Renal cortical epithelial cell (primary cell): ENCODE measurements around the gene MYADML2. TPM values are rescaled to one million over a fixed set of nuclear protein-coding genes. Genes with fewer than 3 reads are reported as not detected.

ENCODE experiments used
- DNase-seq: peaks from one replicate; pipeline ENCODE4 v3.0.0-alpha.2; 2011; ENCODE audit warnings: low read depth
- total RNA-seq: library from RNA; depleted of rRNA; stranded (reverse); fragments of >200 nt; gene quantifications from 2 replicates; pipeline ENCODE4 v1.2.3, GENCODE V29; 2014

Gene MYADML2, protein sequence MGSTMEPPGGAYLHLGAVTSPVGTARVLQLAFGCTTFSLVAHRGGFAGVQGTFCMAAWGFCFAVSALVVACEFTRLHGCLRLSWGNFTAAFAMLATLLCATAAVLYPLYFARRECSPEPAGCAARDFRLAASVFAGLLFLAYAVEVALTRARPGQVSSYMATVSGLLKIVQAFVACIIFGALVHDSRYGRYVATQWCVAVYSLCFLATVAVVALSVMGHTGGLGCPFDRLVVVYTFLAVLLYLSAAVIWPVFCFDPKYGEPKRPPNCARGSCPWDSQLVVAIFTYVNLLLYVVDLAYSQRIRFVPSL
- not detected in 2 replicates for total RNA-seq

DNA sequence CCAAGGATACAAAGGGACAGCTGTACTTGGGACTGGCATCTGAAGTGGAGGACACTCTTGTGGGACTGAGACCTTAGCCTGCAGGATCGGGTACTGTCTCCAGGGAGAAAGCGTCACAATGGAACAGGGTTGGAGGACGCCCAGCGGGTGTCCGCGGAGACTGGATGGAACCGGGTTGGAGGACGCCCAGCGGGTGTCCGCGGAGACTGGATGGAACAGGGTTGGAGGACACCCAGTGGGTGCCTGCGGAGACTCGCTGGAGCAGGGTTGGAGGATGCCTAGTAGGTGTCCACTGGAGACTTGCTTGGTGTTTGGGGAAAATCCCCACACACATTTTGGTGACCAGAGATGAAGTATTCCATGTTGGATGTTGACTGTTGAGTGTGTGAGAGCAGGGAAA, at the start of gene MYADML2:
TSS of gene MYADML2 (minus strand) at position 45 of the 400 bp plus-strand sequence. CDS start 5,492 bp downstream, outside the sequence.
- DNase-seq: no peak

DNA sequence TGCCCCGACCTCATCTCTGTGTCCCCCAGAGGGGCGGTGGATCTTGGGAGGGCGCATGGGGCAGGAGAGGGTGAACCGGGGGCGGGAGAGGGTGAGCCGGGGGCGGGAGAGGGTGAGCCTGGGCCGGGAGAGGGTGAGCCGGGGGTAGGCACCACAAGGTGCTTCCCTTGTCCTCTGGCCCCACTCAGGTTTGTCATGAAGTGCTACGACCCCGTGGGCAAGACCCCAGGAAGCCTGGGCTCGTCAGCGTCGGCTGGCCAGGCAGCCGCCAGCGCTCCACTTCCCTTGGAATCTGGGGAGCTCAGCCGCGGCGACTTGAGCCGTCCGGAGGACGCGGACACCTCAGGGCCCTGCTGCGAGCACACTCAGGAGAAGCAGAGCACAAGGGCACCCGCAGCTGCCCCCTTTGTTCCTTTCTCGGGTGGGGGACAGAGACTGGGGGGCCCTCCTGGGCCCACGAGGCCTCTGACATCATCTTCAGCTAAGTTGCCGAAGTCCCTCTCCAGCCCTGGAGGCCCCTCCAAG, 49.3 kb upstream of the MYADML2 start:
- DNase-seq: no peak

DNA sequence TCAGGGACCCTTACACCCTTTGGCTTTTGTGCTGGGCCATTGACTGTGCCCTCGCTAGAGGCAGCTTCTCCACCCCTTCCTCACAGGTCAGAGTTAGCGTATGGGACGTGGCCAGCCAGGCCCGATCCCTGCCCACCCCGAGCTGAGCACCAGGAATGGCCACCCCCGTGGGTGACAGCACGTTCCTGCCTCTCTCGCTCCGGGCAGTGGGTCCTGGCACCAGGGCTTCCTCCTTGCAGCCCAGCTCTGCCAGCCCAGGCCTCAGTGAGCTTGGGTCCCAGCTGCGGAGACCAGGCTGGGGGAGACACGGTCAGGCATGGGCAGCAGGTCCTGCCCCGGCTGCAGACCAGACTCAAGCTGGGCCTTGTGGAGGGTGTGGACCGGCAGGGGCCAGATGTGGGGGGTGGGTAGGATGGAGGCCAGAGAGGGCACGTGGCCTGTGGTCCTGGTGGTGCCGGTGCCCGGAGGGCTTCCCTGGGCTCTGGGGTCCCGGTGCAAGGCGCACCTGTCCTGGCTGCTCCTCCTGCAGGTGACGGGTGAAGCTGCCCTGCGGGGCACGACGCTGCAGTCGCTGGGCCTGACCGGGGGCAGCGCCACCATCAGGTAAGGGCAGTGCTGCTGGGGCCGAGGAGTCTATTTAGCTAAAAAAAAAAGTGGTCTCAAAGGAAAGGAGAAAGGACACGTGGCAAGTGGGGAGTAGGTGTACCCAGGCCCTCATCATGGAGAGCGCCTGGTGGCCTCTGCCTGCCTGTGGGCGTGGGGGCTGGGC, 48.6 kb upstream of the MYADML2 start:
- DNase-seq: no peak

DNA sequence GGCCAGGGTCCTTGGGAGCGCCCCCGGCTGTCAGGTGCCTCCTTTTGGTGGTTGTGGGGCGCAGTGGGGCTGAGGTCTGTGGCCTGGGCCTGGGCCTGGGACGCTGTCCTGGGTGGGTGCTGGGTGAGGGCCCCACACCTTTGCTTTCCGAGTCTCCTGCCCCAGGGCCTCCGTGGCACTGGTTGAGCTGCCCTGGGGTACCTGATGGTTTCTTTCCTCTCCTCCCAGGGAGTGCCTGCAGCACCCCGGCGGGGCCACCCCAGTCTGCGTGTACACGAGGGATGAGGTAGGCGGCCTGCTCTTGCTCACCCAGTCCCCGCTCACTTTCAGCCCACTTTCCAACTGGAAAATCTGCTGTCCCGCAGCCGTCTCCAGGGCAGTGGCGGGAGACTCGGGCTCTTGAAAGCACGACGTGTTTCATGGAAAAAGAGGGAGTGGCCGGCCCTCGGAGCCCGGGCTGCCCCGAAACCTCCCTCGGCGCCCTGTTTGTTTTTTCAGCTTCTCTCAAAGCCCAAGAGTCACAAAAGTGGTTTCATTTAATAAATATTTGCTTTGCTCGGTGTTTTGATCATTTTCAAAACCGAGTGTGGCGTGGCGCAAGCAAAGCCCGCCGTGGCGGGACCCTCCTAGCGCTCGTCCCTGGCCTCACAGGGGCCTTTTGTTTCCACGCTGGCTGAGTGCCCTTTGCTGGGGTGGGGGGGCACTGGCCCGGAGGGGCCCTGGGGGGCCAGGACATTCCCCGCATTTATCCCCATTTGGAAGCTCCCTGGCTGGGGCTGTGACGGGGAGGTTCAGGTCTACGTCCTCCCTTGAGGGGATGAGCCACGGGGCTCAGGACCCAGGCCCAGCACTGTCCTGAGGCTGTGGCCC, 47.8 kb upstream of the MYADML2 start:
- DNase-seq: no peak

DNA sequence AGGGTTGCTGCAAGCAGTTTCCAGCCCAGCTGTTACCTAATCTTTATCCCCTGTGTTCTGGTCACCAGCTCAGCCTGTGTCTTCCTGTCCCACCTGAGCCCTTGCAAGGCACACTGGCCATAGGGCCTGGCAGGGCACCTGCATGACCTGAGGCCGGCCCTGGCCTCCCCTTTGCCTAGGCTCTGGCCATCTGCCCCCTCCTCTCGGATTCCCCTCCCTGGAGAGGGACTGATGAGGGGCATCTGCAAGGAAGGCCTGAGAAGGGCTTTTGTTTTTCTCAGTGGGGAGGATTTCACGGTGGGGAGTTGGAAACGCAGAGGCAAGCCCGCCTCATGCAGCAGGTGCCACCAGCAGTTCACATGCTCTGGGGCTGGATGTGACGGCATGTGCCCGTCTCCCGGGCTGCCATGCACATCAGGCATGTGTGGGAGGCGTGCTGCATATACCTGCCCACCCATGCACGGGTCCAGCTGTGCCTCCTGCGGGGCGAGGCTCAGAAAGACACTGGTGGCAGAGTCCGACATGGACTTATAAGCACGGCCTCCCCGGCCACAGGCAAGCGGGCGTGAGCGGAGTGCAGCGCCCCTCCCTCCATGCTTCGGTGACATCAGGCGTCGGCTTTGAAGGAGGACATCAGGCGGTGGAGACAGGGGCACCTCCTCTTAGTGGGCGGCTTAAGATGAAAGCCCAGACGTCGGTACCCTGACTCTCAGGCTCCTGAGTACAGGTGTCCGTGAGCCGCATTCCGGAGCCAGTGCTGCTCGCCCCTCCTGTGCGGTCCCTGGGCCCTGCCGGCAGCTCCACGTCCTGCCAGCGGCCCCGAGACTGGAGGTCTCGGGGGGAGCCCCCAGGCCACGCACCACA, 46.9 kb upstream of the MYADML2 start:
- no peak for DNase-seq

DNA sequence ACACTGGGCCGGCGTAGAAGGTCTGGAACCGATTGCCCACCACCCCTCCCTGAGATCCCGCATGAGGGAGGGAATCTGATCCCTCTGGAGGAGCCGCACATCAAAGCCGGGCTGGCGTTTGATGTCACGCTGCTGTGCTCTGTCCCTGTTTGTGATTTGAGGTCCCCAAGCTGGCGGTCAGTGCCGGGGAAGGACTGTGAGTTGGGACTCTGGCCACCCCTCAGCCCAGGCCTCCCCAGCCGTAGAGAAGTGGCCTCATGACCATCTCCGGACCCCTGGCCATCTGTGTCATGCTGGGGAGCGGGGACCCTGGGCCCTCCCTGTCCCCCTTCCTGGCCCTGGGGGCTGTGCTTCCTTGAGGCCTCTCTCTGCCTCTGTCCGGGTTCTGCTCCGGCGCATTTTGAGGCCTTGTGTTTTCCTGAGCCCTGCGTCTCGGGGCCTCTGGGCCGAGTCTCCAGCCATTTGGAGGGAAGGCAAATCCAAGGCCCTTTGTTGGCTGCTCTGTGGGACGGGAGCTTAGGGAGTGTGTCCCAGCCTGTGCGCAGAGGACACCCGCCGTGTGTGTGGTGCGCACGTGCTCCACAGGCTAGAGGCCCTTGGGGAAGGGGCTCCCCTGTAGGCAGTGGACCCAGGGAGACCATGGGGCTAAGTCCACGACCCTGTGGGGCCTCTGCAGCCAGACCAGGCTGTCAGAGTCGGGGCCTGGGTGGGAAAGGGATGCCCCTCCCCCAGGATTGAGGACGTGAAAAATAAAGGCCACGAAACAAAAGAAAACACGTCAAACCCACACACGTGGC, 45.5 kb upstream of the MYADML2 start:
- no peak for DNase-seq

DNA sequence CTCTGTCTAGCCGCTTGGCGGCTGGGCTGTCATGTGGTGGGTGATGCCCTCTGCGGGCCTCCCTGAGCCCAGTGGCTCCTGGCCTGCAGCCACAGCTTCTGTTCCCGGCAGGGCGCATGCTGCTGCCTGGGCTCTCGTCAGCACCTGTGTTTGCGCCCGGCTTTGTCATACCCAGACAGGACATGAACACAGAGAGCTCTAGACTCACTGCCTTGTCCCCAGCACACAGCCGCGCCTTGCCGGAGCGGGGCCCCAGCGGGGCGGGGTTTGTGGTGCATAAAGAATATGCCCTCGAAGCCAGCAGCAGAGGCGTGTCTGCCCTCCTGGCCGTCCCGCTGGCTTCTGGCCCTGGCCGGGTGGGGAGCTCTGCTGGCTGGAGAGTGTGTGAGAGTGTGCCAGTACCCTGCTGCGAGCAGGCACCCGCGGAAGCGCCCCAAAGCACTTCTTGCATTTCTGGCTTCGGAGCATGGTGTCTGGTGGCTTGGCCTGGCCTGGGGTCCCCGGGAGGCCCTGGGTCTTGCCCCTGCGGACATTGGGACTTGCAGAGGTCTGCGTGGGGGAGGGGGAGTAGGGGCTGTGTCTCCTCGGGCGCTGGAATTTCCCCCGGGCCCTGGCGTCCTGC, 44.8 kb upstream of the MYADML2 start:
- peak; percentile 80 for DNase-seq

DNA sequence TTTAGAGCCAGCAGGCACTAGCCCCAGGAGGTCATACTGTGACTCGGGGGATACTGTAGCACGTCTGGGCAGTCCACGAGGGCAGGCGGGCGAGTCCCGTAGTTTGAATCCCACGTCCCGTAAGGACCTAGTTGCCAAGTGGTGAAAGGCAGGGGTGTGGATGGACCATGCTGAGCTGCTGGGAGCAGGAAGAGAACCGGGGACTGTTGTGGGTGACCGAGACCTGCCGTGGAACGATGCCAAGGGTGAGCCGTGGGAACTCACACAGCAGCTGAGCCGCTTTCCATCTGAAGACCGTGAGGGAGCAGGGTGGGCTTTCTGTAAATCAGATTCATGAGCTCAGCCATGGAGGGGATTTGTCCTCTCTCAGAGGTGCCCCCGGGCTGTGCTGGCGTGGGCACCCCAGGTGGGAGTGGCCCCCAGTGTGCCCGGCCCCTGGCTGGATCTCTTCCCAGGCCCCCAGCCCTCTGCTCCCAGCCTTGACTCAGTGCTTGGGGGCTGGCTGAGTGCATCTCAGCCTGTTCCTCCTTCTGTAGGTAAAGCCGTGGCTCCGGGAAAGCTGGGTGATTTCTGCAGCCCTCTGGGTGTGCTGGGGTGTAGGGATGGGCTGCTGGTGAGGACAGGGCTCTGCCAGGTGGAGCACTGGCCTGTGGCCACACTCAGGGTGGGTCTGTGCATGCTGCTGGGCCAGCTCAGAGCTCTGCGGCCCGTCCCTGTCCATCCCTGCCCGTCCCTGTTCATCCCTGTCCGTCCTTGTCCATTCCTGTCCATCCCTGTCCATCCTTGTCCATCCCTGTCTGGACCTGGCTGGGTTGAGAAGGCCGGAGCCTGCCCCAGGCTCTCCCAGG, 44.0 kb upstream of the MYADML2 start:
- DNase-seq: no peak

DNA sequence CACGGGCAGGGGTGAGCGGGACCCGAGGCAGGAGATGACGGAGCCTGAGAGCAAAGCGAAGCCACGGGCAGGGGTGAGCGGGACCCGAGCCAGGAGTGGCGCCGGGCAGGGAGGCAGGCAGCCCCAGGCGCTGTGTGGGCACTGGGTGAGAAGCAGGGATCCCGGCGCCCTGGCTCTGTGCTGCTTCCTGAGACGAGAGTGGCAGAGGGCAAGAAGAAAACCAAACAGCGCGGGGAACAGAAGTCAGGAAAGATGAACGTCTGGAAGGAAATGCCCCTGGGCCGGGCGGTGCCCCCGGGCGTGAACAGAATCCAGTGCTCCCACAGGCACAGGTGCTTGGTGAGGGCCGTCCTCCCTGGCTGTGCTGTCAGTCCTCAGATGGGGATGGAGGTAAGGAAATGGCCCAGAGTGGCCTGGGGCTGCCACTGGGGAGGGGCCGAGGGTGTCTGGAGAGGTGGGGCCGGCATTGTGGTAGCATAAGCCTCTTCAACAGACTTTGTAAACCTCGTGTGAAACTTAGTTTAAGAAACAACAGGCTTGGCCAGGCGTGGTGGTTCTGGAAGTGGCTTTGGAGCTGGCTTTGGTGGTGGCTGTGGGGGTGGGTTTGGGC, 40.2 kb upstream of the MYADML2 start:
- DNase-seq: no peak

DNA sequence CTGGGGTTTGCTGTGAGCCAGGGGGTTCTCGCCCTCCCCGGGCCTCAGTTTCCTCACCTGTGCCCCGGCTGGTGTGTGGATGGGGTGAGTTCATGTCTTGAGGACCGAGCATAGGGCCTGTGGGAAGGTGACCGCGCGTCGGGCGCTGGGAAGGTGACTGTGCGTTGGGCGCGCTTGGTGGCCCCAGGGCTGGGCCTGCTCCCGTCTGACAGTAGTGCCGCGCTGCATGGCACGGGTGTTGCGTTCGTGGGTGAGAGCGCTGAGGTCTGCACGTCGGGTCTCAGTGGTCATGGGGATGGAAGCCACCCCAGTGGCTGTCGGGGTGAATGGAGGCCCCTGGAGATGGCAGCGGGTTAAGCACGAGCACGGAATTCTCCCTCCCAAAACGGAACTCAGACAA, 39.6 kb upstream of the MYADML2 start:
- DNase-seq: no peak

DNA sequence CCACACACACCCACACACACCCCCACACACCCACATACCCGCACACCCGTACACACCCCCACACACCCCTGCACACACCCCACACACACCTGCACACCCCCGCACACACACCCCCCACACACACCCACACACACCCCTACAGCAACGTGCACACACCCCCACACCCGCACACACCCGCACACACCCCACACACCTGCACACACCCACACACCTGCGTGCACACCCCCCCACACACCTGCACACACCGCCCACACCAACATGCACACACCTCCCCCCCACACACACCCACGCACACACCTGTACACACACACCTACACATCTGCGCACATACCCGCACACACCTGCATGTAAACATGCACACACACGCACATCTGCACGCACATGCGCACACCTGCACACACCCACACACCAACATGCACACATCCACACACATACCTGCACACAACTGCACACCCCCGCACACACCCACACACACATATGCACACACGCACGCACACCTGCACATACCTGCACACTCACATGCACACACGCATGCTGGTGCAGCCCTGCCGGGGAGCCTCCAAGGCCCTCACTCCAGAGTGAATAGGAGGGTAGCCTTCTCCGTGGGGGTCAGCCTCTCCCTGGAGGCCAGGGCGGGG, 37.9 kb upstream of the MYADML2 start:
- no peak for DNase-seq

DNA sequence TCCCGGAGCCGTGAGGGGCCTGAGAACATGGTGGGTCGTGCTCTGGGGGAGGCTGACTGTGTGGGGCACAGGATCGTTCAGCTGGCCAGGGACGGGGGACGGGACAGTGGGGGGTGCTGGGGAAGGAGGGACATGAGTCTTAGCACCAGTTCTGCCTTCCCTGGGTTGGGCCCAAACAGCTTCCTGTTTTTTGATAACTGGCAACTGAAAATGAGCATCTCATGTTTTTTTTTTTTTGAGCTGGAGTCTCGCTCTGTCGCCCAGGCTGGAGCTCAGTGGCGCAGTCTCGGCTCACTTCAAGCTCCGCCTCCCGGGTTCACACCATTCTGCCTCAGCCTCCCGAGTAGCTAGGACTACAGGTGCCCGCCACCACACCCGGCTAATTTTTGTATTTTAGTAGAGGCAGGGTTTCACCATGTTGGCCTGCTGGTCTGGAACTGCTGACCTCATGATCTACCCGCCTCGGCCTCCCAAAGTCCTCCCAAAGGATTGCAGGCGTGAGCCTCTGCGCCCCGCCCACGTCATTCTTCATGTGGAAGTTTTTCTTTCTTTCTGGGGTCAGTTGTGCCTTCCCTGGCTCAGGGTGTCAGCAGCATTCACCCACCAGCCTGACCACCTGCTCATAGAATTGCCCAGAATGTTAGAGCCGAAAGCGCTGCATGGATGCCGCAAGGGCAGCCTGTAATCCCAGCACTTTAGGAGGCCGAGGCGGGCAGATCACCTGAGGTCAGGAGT, 36.8 kb upstream of the MYADML2 start:
- no peak for DNase-seq

DNA sequence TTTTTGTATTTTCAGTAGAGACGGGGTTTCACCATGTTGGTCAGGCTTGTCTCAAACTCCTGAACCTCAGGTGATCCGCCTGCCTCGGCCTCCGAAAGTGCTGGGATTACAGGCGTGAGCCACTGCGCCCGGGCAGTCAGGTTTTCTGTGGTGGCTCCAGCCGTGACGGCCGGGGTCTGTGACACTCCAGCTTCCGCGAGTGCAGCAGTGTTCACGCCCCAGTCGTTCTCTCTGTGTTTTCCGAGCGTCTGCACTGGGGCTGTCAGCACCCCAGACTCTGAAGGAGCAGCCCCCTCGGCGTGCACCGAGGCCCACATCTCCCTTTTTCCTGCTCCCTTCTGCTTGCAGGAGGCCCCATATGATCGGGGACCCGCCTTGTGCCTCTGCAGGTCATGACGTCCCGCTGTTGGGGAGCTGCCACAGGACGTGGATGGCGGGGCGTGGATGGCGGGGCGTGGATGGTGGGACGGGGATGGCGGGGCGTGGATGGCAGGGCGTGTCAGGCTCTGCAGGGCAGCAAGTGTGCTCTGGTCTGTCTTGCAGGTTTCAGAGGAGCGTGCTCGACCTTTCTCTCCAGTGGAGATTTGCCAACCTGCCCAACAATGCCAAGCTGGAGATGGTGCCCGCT, 36.1 kb upstream of the MYADML2 start:
- no peak for DNase-seq

DNA sequence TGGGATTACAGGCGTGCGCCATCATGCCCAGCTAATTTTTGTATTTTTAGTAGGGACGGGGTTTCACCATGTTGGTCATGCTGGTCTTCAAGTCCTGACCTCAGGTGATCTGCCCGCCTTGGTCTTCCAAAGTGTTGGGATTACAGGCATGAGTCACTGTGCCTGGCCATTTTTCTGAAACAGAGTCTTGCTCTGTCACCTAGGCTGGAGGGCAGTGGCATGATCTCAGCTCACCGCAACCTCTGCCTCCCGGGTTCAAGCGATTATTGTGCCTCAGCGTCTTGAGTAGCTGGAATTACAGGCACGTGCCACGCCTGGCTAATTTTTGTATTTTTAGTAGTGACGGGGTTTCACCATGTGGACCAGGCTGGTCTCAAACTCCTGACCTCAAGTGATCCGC, 34.5 kb upstream of the MYADML2 start:
- DNase-seq: peak; percentile 22

DNA sequence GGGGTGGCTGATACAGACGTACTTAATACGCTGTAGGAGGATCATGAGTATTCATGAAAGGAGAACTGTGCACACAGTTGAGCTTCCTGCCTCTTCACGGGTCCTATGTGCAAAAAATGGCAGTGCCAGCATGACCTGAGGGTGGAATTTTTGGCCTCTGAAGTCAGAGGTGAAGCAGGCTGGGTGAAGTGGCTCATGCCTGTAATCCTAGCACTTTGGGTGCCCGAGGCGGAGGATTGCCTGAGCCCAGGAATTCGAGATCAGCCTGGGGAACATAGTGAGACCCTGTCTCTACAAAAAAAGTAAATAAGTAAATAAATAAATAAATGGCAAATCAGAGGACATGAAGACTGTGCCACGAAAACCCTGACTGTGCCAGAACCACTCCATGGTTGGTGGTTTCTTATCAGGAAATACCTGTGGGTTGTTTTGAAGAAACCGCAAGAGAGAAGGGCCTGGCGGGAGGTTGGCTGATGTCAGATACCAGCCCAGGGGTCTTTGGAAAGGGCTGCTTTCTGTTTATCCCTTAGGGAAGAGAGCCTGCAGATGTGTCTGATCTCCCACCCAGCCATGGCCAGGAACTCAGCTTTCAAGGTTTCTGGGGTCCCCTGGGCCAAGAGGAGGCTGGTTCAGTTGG, 33.8 kb upstream of the MYADML2 start:
- no peak for DNase-seq

DNA sequence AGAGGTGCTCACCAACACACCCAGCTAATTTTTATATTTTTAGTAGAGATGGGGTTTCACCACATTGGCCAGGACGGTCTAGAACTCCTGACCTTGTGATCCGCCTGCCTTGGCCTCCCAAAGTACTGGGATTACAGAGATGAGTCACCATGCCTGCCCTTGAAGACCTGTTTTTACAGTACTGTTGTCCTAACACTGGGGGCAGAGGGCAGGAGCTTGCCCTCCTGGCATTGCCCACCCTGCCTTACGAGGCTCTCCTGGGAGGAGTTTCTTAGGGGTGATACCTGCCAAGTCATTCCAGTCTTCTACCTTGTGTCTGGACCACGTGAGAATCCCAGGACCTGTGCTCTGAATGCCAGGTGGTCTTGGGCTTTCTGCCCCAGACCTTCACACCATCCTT, 33.1 kb upstream of the MYADML2 start:
- no peak for DNase-seq
